Natural killer cell (primary cell): ENCODE measurements around the gene RBM19. TPM values are rescaled to one million over a fixed set of nuclear protein-coding genes. Genes with fewer than 3 reads are reported as not detected.

Experiments
- ATAC-seq, 3 donors: fragments of 150-1000 bp in 2 of 3; fragments of 200-7000 bp in 1 of 3; cut with Tn5 transposase; 1 replicate in 1 of 3; 2 replicates in 2 of 3; pipeline ENCODE4 v1.10.0; 2021; ENCODE audit warnings: mild to moderate bottlenecking in 2 of 3, moderate library complexity in 2 of 3
- DNase-seq, 2 donors: peaks; one replicate each; pipeline versions ENCODE4 v3.0.0 to v3.0.0-alpha.2; 2013 to 2021; ENCODE audit warnings: mixed read lengths in 1 of 2
- H3K27ac ChIP-seq: one replicate; pipeline ENCODE4 v1.5.1; 2013; ENCODE audit warnings: mild to moderate bottlenecking, low read length
- H3K27me3 ChIP-seq: one replicate; pipeline ENCODE4 v1.6.1; 2013; ENCODE audit warnings: low read length; ENCODE audit not compliant: control insufficient read depth, insufficient read depth
- H3K36me3 ChIP-seq: one replicate; pipeline ENCODE4 v1.6.1; 2013; ENCODE audit warnings: low read length; ENCODE audit not compliant: control insufficient read depth, insufficient read depth
- H3K4me1 ChIP-seq: one replicate; pipeline ENCODE4 v1.6.1; 2013; ENCODE audit warnings: low read length; ENCODE audit not compliant: control insufficient read depth, insufficient read depth
- H3K4me3 ChIP-seq: one replicate; pipeline ENCODE4 v1.5.1; 2013; ENCODE audit warnings: low read length
- H3K9me3 ChIP-seq: one replicate; pipeline ENCODE4 v1.6.1; 2013; ENCODE audit warnings: low read length; ENCODE audit not compliant: control insufficient read depth, insufficient read depth
- H3K27ac Mint-ChIP-seq, 2 donors: one replicate each; pipeline ENCODE4 v1.8.0; 2022; ENCODE audit warnings: mild to moderate bottlenecking in 2 of 2, mixed read lengths in 2 of 2, moderate library complexity in 1 of 2
- H3K27me3 Mint-ChIP-seq, 2 donors: one replicate each; pipeline ENCODE4 v1.8.0; 2022; ENCODE audit warnings: low read depth in 2 of 2, mixed read lengths in 2 of 2
- H3K36me3 Mint-ChIP-seq: one replicate; pipeline ENCODE4 v1.8.0; 2022; ENCODE audit warnings: mixed read lengths
- H3K4me1 Mint-ChIP-seq, 2 donors: one replicate each; pipeline ENCODE4 v1.8.0; 2022; ENCODE audit warnings: mixed read lengths in 2 of 2
- H3K4me3 Mint-ChIP-seq: one replicate; pipeline ENCODE4 v1.8.0; 2022; ENCODE audit warnings: mild to moderate bottlenecking, moderate library complexity, mixed read lengths
- H3K9me3 Mint-ChIP-seq, 2 donors: one replicate each; pipeline ENCODE4 v1.8.0; 2022; ENCODE audit warnings: mixed read lengths in 2 of 2
- CTCF ChIP-seq: fragments of 200-600 bp; IDR thresholded peaks from one replicate; pipeline ENCODE4 v1.8.0; 2022; ENCODE audit warnings: antibody characterized with exemption
- WGBS: methylation state at CpG from one replicate; pipeline ENCODE4 v1.1.7; 2013; ENCODE audit warnings: missing lambda C conversion rate; ENCODE audit not compliant: insufficient coverage; 5-methylcytosine and 5-hydroxymethylcytosine counted together
- intact Hi-C: fragments of 100-400 bp; cut with micrococcal nuclease; formaldehyde crosslinking; loops from one replicate; pipeline ENCODE4 v1.14.2; 2022
- total RNA-seq, 4 donors: library from RNA; stranded (reverse); fragments of 120-200 nt in 1 of 4; gene quantifications; one replicate each; pipeline versions ENCODE4 v1.2.3 to v1.2.4, GENCODE V29; 2013 to 2022

RBM19 gene
- total RNA-seq, 3 donors from 2014 or later (not counting 1 experiment from before 2014, with no cell fraction given) = 49.9 to 70.6 (median 60.9) TPM

- no peaks in the 10 kb centered on the region for H3K36me3 Mint-ChIP-seq
- no peaks in the 10 kb centered on the region for H3K4me1 Mint-ChIP-seq
- Histone ChIP-seq H3K9me3 (no peaks in the 10 kb centered on the region), H3K4me1 (no peaks in the 10 kb centered on the region), H3K4me3 (no peak overlapping the region), H3K27ac (no peak overlapping the region), H3K27me3 (no peaks in the 10 kb centered on the region), H3K36me3 (peaks cover 15% of the 10 kb centered on the region)
- H3K9me3 Mint-ChIP-seq = no peaks in the 10 kb centered on the region
- 98% methylated on average over 7 of the region's 7 CpGs for WGBS
- H3K27me3 Mint-ChIP-seq = no peaks in the 10 kb centered on the region
- no peak for DNase-seq
- intact Hi-C loops = no loop called here
- no peak for TF ChIP-seq CTCF
- no peak overlapping the region for H3K4me3 Mint-ChIP-seq
- ATAC-seq = no peak
- H3K27ac Mint-ChIP-seq = no peak overlapping the region
Measured at GRCh38 chr12:113855998-113856397, 110.1 kb downstream of the RBM19 start.

GRCh38 chr12:113854385-113855142, 111.6 kb downstream of the RBM19 start:
- H3K4me1 ChIP-seq = no peaks in the 10 kb centered on the region
- no peaks in the 10 kb centered on the region for H3K9me3 ChIP-seq
- Mint-ChIP-seq H3K4me1 (no peaks in the 10 kb centered on the region), H3K9me3 (no peaks in the 10 kb centered on the region), H3K27ac (no peak overlapping the region), H3K4me3 (no peak overlapping the region), H3K27me3 (no peaks in the 10 kb centered on the region), H3K36me3 (no peaks in the 10 kb centered on the region)
- ATAC-seq (no peak), DNase-seq (no peak)
- peaks cover 13% of the 10 kb centered on the region for H3K36me3 ChIP-seq
- no peak overlapping the region for H3K4me3 ChIP-seq
- 96% methylated on average over 17 of the region's 17 CpGs for WGBS
- H3K27ac ChIP-seq = no peak overlapping the region
- no peaks in the 10 kb centered on the region for H3K27me3 ChIP-seq
- no peak for TF ChIP-seq CTCF
- intact Hi-C loops = no loop called here

GRCh38 chr12:113853491-113853890, 112.6 kb downstream of the RBM19 start:
- ATAC-seq = no peak
- Mint-ChIP-seq H3K4me3 (no peak overlapping the region), H3K27me3 (no peaks in the 10 kb centered on the region), H3K36me3 (no peaks in the 10 kb centered on the region), H3K27ac (no peak overlapping the region), H3K9me3 (no peaks in the 10 kb centered on the region), H3K4me1 (no peaks in the 10 kb centered on the region)
- WGBS = 80% methylated on average over 3 of the region's 4 CpGs
- intact Hi-C loops = no loop called here
- H3K4me1 ChIP-seq = no peaks in the 10 kb centered on the region
- peaks cover 13% of the 10 kb centered on the region for H3K36me3 ChIP-seq
- no peak for TF ChIP-seq CTCF
- H3K9me3 ChIP-seq = no peaks in the 10 kb centered on the region
- H3K27me3 ChIP-seq = no peaks in the 10 kb centered on the region
- DNase-seq = no peak
- H3K27ac ChIP-seq = no peak overlapping the region
- H3K4me3 ChIP-seq = no peak overlapping the region
